ENCODE results near the gene CDKN2AIP. TPM values are rescaled to one million over a fixed set of nuclear protein-coding genes. Genes with fewer than 3 reads are reported as not detected.
"Not testable (repeated sequence)": the region's sequence is repeated elsewhere in the genome, so short reads cannot be mapped to it uniquely, and the experiment has no call there.

Gene CDKN2AIP
- total RNA-seq, 1 donor from 2014 or later = 23.7 TPM

DNA sequence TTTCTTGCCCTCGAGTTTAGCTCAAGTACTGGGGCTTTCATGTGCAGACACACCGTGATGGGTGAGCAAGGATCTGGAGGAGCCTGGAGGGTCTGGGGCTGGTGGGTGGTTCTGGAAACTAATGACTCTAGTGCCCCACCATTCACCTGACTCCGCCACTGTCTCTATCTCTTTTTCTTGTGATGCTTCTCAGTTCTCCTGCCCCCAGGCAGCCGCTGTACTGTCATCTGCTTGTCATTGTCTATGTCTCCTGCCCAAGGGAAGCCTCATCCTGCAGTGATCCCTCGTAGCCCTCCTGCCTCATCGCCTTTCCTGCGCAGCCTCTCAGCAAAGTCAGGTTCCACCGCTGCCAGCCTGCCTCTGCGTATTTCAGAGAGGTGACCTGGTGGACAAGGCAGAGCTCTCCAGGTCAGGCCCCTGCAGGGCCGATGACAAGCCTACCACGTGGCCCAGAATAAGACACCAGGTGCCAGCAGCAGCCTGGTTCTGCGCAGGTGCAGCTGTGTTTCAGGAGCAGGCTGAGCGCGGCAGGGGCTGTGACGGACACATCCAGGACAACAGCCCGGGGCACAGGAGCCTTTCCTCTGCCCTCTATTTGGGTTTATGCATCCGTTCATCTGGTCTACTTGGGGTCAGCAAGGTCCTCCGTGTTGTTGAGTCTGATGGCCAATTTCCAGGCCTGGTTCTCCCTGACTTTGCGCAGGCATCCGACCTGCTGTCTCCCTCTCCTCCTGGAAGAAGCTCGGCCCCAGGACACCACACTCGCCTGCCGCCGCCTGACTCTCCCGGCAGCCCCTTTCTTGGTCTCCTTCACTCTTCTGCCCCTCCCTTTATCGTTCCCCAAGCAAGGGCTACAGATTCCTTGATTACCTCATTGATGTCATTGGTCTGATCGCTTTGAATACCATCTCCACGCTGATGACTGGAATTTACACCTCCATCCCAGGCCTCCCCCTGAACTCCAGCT lies 30.9 kb upstream of the CDKN2AIP start:
- DNase-seq = no peak

DNA sequence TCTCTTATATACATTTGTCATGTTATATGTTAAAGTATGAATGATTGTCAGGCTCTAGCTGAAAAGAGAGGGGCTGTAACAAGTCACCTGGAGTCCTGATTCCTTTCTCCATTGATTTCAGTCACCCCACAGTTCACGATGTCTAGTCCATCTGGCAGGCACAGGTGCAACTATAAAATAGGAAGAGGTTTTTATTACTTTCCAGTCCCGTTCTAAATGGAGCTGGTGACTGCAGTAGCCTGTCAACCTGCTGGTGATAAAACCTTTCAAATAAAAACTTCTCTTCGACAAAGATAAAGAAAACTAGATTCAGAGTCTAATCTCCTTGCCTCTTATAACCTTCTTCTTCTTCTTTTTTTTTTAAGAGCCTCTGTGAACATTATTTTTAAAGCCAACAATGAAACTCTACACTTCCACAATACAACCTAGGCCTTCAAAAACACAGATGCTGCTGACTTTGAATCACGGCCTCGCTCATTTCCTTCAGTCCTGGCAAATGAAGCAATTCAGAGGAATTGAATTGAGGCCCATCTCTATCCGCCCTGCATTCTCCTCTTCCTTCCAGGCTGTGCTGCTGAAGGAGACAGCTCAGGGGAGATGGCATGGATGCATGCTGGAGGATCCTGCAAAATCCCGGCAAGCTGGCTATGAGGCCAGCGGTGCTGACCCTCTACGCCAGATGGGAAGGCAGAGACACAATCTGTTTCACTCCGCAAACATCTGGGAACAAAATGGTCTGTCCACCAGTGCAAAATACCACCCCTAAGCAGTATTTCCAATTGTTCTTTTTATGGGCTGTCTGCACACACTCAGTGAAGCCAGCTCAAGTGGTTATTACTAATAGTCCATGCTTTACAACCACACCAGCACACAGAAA lies 27.3 kb upstream of the CDKN2AIP start:
- DNase-seq = no peak

DNA sequence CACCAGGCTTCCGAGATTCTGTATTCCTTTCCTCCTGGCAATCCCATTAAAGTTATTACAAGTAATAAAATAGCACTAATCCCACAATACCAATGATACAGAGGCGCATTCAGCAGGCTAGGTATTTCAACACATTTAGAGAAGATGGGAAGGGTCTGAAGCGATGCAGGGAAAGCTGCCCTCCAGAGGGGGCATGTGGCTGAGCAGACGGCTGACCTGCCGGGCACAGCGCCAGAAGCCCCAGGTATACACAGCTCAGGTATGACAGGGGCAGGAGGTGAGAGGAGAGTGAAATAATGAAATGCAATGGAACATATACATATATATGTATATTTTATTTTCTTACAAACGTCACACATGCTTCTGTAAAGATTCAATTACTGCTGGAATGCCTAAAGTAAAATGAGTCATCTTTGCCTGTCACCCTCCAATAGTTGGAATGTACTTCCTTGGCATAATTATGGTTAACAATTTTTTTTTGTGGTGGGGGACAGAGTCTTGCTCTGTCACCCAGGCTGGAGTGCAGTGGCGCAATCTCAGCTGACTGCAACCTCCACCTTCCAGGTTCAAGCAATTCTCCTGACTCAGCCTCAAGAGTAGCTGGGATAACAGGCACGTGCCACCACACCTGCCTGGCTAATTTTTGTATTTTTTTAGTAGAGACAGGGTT lies 21.3 kb upstream of the CDKN2AIP start:
- DNase-seq = no peak

- no peak for DNase-seq
Measured at GRCh38 chr4:183424109-183424744, 20.2 kb upstream of the CDKN2AIP start.

DNA sequence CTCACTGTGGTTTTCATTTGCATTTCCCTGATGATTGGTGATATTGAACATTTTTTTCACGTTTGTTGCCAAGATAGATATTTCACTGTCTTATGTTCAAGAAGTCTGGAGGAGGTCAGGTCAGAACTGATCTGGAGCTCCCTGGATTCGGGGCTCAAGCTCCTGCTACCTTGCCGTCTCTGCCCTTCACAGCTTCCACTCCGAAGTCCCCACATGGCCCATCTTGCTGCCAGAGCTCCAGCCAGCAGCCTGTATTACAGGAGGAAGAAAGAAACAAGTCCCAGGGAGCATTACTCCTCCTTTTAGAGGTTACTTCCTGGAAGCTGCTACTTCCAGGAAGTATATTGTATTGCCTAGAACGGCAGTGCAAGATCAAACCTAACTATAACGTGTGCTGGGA lies 17.9 kb upstream of the CDKN2AIP start:
- DNase-seq = no peak

GRCh38 chr4:183429489-183429888 lies 14.9 kb upstream of the CDKN2AIP start:
- DNase-seq = no peak

- no peak for DNase-seq
Measured at GRCh38 chr4:183430317-183430993, 14.0 kb upstream of the CDKN2AIP start.

GRCh38 chr4:183430994-183431347 lies 13.5 kb upstream of the CDKN2AIP start:
- DNase-seq = no peak

- DNase-seq = no peak
Measured at GRCh38 chr4:183431614-183432013, 12.8 kb upstream of the CDKN2AIP start.

DNA sequence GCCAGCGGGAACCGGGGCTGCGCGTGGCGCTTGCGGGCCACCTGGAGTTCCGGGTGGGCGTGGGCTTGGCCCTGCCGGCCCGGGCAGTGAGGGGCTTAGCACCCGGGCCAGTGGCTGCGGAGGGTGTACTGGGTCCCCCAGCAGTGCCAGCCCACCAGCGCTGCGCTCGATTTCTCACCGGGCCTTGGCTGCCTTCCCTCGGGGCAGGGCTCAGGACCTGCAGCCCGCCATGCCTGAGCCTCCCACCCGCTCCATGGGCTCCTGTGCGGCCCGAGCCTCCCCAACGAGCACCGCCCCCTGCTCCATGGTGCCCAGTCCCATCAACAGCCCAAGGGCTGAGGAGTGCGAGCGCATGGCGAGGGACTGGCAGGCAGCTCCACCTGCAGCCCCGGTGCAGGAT lies 11.3 kb upstream of the CDKN2AIP start:
- DNase-seq = not testable (repeated sequence)

- DNase-seq = no peak
Measured at GRCh38 chr4:183434264-183434663, 10.2 kb upstream of the CDKN2AIP start.

DNA sequence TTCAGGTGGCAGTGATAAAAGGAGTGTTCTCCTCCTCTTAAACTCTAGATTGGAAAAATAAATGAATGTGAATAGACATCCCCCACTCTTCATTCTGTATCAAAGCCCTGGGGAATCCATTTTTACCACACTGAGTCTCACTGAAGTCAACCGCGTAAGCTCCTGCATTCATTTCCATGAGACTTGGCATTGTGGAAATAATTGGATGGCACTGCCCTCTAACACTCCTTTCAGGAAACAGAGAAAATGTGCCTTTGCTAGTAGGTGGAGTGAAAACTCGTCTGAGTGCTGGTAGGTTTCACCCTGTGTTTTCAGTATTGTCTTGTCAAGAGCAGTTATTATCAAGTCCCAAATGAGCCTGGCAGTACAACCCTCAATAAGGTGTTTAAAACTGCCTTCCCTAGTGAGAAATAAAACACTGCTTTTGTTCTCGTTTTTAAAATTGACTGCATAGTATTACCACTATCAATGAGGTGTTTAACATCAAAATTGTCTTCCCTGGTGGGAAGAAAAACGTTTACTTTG lies 9.7 kb upstream of the CDKN2AIP start:
- no peak for DNase-seq

DNA sequence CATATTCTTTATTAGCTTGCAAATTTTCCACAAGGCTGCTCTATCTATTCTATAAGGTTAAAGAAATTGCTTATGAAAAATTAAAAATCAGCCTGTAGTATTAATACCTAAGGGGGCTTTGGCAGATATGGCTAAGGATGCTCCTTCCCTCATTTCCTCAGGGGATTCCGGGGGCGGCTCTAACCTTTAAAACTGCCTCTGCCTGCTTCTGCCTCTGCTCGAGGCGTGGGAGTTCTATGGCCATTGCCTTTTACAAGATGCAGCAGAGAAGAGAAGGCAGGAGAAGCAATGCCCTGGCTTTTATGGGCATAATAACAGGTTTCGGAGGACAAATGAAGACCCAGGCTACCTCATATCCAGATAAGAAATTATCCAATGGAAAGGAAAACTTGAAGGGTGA lies 8.6 kb upstream of the CDKN2AIP start:
- no peak for DNase-seq

DNA sequence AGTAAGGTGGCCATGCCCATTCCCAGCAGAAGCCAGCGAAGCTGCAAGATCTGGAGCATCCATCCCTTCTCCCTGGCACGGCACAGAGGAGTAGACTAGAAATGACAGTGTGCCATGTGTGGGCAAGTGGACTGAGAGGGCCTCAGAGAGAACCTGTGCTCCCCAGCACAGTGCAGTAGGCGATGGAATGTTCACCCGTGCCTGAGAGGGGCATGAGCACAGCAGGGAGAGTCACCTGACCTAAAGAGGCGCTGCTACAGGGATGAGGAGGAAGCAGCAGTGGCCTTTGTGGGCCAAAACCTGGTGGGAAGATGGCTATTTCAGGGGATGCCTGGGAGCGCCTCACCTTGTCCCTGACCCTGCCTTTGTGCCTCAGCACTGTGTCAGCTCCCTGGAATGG lies 8.0 kb upstream of the CDKN2AIP start:
- DNase-seq = no peak

DNA sequence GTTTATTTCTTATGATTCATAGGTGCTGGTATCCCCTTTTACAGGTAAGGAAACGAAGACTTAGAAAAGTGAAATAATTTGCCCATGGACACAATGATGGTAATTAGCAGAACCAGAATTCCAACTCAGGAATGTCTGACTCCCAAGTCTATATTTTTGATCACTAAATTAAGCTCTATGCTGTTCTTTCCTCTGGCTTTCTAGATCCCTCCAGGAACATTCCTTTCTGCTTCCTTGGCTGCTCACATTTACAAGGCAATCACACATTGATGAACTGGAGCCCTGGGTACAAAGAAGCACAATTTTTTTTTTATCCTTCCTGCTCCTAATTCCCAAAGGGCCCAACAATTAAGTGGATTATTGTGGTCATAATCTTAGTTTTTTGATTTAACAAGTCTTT lies 7.0 kb upstream of the CDKN2AIP start:
- no peak for DNase-seq

GRCh38 chr4:183438458-183439113 lies 5.8 kb upstream of the CDKN2AIP start:
- DNase-seq = peak; percentile 5

DNA sequence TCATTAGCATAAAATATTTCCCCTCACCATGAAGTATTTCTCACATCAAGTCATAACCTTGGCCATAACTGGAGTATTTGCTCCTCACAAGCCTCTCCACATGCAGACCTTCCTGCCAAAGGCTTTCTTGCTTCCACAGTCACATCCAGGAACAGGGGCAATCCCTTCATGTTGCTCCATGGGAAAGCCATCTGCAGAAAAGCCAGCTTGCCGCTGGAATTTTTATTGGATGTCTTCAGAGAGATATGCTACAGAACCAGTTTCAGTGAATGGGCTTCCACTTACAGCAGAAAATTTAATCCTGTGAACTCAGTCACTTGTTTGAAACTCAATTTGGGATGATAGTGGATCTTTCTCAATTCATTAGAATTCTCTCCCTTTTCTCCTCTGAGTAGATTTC lies 3.2 kb upstream of the CDKN2AIP start:
- DNase-seq = no peak

DNA sequence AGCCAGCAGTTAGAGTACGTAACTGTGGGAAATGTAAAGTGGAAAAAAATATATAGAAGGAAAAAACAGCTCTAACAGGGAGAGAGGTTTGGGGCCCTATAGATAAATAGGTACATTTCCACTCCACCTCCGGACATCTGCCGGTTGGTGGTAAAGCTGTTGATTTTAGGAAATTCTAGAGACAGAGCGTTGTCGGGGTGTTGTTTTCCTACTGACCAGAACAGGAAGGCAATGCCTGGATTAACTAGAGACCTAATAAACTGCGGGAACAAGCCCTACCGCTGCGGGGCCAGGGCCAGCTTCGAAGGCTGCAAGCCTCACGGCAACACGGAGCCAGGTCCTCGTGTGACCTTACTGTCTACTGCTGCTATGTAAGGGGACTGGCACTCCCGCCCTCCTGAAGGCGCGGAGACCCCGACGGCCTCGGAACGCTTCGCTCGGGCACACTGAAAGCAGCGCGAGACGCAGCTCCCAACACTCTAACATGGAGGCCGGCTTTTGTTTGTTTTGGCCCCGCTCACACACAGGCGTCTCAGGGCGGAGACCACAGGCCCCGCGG lies 702 bp upstream of the CDKN2AIP start:
- DNase-seq = no peak

- DNase-seq = no peak
Measured at GRCh38 chr4:183445097-183445428, 627 bp downstream of the CDKN2AIP start.

GRCh38 chr4:183447646-183448045 lies 3.2 kb downstream of the CDKN2AIP start:
- no peak for DNase-seq

- no peak for DNase-seq
Measured at GRCh38 chr4:183448436-183448835, 4.0 kb downstream of the CDKN2AIP start.

Measured in tongue (tissue), 2 donors.